Measurements from ENCODE around the gene AHRR.
"Not testable (repeated sequence)": the region's sequence is repeated elsewhere in the genome, so short reads cannot be mapped to it uniquely, and the experiment has no call there.

AHRR gene

DNA sequence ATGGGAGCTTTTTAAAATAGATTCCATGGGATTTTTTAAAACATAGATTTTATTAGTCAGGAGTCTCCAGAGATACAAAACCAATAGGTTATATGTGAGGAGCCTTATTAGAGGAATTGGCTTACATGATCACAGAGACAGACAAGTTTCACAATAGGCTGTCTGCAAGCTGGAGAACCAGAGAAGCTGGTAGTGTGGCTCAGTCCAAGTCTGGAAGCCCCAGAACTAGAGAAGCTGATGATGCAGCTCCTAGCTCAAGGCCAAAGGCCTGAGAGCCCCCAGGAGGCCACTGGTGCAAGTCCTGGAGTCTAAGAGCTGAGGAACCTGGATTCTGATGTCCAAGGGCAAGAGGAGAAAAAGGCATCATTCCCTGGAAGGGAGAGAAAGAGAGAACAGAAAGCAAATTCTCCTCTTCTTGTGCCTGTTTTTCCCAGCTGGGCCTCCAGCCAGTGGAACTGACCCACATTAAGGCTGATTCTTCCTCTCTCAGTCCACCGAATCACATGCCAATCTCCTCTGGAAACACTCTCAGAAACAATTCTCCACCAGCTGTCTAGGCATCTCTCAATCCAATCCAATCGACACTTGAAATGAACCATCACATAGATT lies 59.3 kb downstream of the AHRR start:
- DNase-seq: no peak

- DNase-seq: no peak
Observed at GRCh38 chr5:383066-383465, 61.6 kb downstream of the AHRR start.

- no peak for DNase-seq
Observed at GRCh38 chr5:383621-384020, 62.1 kb downstream of the AHRR start.

DNA sequence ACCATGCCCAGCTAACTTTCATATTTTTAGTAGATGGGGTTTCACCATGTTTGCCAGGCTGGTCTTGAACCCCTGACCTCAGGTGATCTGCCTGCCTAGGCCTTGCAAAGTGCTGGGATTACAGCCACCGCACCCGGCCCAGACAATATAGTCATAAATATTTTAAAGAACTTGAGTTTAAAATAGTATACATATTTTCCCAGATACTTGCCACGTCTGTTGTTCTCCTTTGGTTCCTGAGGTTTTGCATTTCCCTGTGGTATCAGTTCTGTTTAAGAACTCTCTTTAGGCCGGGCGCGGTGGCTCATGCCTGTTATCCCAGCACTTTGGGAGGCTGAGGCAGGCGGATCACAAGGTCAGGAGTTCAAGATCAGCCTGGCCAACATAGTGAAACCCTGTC lies 63.1 kb downstream of the AHRR start:
- DNase-seq: not testable (repeated sequence)

- DNase-seq: no peak
Observed at GRCh38 chr5:385321-385720, 63.8 kb downstream of the AHRR start.

DNA sequence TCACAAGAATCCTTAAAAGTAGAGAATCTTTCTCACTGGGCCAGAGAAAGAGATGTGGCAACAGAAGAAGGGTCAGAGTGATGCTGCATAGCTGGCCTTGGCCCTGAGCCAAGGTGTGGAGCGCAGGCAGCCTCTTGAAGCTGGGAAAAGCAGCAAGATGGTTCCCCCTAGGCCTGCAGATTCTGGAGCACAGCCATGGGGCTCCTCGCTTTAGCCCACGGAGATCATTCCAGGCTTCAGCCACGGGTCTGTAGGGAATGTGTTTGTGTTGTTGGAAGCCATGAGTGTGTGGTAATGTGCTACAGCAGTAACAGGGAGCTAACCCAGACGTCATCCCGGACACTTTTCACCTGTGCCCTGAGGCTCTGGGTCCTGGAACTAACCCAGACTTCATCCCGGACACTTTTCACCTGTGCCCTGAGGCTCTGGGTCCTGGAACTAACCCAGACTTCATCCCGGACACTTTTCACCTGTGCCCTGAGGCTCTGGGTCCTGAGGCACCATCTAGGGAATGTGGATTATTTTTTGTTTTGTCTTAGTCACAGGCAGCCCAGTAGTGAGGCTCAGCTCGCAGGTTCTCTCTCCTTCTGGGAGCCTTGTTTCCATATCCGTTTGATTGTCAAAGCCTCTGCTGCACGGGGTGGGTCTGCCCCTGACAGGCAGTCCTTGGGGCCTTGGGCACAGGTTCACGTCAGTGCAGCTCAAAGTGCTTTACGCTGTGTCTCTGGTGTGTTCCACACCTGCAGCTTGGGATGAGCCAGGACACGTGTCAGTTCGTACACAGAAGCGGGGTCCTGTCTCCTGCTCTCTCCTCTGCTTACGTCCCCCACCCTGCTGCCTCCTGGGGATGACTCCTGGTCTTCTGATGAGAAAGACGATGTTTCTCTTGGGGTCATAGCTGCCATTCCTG lies 65.2 kb downstream of the AHRR start:
- DNase-seq: no peak

DNA sequence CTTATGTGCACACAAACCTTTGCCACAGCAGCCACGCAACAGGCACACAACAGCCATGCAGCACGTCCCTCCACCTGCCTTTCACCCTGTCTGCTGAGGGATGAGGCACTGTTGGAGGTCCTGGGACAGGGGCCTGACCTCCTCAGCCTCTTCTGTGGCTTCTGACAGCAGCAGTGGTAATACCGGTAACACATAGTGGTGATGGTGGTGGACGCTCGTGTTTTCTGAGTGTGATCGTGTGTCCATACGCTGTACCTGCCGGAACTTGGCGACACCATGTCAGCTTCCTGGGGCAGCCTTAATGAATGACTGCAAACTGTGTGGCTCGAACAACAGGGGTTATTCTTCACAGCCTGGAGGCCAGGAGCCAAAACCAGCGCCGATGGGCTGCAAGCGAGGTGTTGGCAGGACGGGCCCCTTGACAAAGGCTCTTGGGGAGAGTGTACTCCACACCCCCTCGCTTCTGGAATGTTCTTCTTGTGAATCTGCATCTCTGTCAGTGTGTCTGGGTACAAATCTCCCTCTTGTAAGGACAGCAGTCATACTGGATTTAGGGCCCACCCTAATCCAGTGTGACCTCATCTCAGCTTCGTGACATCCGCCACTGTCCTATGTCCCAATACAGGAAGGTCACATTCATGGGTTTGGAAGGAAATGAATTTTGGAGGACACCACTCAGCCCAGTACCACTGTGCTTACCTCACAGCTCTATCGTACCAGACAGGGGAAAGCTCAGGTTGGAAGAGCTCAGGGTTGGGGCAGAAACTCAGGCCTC lies 66.2 kb downstream of the AHRR start:
- no peak for DNase-seq

- DNase-seq: no peak
Observed at GRCh38 chr5:388266-389196, 67.0 kb downstream of the AHRR start.

DNA sequence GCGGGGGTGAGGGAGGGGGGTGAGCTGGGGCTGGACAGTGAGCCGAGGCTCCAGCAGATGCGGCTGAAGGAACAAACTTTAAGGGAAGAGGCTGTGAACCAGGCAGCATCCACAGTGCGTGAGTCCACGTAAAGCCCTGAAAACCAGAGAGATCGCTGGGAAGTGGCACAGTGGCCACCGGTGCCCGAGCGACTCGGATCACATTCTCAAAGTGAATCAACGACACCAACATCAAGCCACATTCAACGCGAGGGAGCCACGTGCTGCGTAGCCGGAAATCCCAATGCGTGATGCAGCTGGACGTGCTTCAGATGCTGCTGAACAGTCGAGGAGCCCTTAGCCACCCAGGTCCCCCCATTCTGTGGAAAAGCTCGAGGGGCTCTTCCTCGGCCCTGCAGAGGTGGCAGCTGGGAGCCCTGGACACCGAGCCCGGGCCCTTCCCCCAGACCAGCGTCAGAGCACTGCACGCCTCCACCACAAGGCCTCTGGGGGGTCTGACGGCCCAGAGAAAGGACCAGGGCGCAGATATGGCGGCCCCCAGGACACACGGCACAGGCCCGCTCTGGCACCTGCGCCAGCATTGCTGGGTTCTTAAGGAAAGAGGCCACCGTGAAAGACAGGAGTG lies 67.8 kb downstream of the AHRR start:
- no peak for DNase-seq

DNA sequence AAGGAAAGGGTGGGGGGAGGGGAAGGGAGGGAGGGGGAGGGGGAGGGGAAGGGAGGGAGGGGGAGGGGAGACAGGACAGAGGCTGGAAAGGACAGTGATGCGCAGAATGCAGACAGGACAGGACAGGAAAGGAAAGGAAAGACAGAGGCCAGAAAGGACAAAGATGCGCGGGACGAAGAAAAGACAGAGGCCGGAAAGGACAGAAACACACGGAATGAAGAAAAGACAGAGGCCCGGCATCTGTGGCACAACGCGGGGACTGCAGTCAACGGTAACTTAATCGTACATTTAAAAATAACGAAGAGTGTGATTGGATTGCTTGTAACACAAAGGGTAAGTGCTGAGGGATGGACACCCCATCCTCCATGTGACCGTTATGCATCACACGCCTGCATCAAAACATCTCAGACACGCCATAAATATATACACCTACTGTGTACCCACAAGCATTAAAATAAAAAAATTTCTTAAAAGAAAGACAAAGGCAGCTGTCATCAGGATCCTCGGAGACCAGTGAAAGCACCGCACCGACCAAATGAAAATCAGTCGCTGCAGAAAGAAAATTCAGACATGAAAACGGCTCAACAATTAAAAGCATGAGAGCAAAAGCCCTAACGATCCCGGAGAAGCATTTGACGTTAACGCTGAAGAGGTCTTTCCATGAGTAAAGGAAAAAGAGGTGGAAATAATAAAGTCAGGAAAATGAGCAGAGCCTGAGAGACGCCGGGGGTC lies 68.5 kb downstream of the AHRR start:
- DNase-seq: no peak

- DNase-seq: no peak
Observed at GRCh38 chr5:390623-391491, 69.3 kb downstream of the AHRR start.

DNA sequence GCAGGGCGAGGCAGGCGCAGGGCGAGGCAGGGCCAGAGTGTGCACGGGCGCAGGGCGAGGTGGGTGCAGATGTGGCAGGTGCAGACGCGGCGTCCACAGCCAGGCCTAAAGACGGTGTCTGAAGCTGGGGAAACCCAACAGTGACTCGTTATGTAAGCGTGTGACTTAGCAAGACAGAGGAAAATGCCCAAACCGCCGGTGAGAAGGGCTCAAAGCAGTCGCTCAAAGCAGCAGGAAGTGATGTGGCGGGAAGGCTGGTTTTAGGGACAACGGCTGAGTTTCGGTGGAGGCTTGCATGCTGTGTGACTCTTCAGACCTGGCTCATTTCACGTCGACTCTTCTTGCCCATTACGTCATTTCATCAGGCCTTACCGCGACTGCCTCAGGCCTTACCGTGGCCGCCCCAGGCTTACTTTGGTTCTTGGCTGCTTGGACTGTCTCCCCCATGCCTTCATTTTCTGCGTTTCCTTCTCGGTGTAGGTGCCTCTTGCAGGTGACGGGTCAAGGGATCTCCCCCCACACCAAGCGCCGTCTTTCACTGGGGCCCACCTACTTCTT lies 71.0 kb downstream of the AHRR start:
- peak; percentile 59 to 66 for DNase-seq

GRCh38 chr5:393846-394275 lies 72.3 kb downstream of the AHRR start:
- DNase-seq: no peak

DNA sequence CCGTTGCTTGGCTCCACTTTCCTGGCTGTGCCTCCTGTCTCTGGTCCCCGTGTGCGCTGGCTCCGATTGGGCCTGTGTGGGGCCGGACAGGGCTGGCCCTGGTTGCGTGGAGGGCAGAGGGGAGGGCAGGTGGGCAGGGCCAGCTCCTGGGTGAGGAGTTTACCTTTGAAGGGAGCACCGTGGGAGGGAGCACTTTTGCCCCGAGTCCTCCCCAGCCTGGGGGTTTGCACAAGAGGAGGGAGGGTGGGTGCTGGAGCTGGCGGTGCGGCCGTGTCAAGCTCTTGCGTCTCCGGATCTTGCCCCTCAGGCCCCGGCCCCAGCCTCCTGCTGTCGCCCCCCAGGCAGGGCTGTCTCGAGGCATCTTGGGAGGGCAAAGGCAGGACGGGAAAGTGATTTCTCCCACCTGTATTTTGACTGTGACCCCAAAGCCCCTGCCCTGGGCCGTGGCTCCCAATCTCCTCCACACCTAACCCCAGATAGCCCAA lies 73.2 kb downstream of the AHRR start:
- no peak for DNase-seq

GRCh38 chr5:395156-395920 lies 73.8 kb downstream of the AHRR start:
- no peak for DNase-seq

GRCh38 chr5:395921-396530 lies 74.5 kb downstream of the AHRR start:
- DNase-seq: no peak

DNA sequence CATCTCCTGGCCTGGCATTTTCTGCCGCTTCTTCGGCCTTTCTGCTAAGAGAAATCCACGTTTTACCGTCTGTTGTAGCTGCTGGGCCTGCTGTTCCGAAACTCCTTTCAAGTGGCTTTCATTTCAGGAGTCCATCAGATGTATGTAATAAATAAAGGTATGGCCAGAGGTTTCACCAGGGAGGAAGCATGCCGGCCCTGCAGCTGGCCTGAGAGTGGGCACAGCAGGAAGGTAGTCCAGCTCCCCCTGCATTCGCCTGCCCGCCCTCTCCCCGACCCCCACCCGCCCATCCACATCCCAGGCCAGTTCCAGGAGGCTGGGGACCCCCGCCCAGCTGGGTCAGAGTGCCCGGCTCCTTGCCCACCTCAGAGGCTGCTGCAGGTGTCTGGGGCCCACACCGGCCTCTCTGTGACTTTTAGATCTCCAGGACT lies 75.0 kb downstream of the AHRR start:
- DNase-seq: no peak

DNA sequence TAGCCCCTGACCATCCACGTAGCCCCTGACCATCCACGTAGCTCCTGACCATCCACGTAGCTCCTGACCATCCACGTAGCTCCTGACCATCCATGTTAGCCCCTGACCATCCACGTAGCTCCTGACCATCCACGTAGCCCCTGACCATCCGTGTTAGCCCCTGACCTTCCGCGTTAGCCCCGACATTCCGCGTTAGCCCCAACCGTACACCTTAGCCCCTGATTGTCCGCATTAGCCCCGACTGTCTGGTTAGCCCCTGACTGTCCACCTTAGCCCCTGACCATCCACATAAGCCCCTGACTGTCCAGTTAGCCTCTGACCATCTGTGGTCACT lies 76.6 kb downstream of the AHRR start:
- DNase-seq: not testable (repeated sequence)
